Measurements from ENCODE around the gene ZNF608. TPM values are rescaled to one million over a fixed set of nuclear protein-coding genes. Genes with fewer than 3 reads are reported as not detected.
A peak's percentile ranks its signal among the peaks of the same experiment; 100 is the strongest.

The ZNF608 gene
- total and polyA plus RNA-seq, 2 donors from 2014 or later = 5.9 to 35.8 TPM

DNA sequence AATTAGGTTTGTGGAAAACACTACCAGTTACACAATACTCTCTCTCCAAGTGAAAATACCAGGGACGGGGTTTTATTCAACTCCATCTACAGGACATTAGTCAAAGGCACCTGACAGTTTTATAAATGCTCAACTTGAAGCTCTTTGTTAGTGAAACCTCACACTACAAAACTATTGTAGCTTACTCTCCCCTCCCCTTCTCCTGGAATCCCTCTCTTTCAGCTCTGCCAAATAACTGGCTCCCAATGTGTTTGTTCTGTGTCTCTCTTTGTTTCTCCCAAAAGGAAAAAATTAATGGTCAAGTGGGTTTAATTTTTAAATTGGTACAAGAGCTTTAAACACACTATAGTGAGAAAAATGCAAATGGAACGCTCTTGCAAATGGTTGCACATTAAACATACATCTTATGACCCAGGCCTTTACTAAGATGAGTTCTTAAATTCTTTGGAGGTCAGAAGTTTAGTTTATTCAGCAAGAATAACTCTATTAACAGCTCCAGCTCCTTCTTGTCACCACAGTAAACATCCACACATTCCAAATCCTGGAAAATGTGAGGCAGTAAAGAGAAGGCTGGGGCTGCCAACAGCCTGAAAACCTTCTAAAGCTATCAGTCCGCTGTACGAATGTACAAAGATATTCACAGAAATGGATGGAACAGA is 48.4 kb downstream of the ZNF608 start:
- Histone ChIP-seq H3K27ac (ENCODE audit: low read depth in 2 of 2, low read length in 2 of 2) (peak overlapping the region; percentile 10 to 29), H3K4me3 (ENCODE audit: low read length in 3 of 3) (no peak overlapping the region), H3K36me3 (ENCODE audit: control insufficient read depth in 2 of 3, insufficient read depth in 3 of 3, low read length in 3 of 3) (no peaks in the 10 kb centered on the region), H3K27me3 (ENCODE audit: control insufficient read depth, insufficient read depth, low read length) (no peaks in the 10 kb centered on the region), H3K9ac (ENCODE audit: low read length in 3 of 3) (no peak overlapping the region), H3K9me3 (ENCODE audit: control insufficient read depth in 2 of 3, insufficient read depth in 1 of 3, low read length in 3 of 3) (no peaks in the 10 kb centered on the region), H3K4me1 (ENCODE audit: control insufficient read depth in 2 of 3, insufficient read depth in 2 of 3, low read depth in 1 of 3, low read length in 3 of 3) (peaks cover 10 to 31% (median 24%) of the 10 kb centered on the region in 3 donors)
- DNase-seq (peak in 3 of 5 donors; percentile 40 to 91 (median 90)), FAIRE-seq (no peak)
- TF ChIP-seq, protein P1, sequence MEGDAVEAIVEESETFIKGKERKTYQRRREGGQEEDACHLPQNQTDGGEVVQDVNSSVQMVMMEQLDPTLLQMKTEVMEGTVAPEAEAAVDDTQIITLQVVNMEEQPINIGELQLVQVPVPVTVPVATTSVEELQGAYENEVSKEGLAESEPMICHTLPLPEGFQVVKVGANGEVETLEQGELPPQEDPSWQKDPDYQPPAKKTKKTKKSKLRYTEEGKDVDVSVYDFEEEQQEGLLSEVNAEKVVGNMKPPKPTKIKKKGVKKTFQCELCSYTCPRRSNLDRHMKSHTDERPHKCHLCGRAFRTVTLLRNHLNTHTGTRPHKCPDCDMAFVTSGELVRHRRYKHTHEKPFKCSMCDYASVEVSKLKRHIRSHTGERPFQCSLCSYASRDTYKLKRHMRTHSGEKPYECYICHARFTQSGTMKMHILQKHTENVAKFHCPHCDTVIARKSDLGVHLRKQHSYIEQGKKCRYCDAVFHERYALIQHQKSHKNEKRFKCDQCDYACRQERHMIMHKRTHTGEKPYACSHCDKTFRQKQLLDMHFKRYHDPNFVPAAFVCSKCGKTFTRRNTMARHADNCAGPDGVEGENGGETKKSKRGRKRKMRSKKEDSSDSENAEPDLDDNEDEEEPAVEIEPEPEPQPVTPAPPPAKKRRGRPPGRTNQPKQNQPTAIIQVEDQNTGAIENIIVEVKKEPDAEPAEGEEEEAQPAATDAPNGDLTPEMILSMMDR (IDR thresholded peaks at IDR 0.05; ENCODE audit: borderline replicate concordance, extremely low read depth, insufficient read depth) = no peak
- intact Hi-C loops (cut with DNase I) = no loop called here

DNA sequence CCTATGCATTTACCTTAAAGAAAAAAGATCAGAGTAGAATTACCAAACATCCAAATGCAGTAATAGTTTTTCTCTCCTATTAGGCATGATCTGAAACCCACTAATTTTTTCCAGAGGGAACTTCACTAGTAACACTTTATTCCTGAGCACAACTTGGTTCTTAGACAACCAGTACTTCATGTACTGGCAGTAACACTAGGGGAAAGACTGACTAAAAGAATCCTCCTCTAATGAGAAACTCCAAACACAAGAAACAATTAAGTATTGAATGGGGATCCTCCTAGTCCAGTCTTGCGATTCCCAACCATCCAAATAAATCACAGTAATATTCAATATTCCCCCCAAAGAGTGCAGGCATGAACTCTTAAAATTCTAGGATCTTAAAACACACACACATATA is 48.9 kb downstream of the ZNF608 start:
- Histone ChIP-seq H3K9me3 (ENCODE audit: control insufficient read depth in 2 of 3, insufficient read depth in 1 of 3, low read length in 3 of 3) (no peaks in the 10 kb centered on the region), H3K27ac (ENCODE audit: low read depth in 2 of 2, low read length in 2 of 2) (peak overlapping the region in 1 of 2 donors; percentile 29), H3K4me3 (ENCODE audit: low read length in 3 of 3) (no peak overlapping the region), H3K36me3 (ENCODE audit: control insufficient read depth in 2 of 3, insufficient read depth in 3 of 3, low read length in 3 of 3) (no peaks in the 10 kb centered on the region), H3K4me1 (ENCODE audit: control insufficient read depth in 2 of 3, insufficient read depth in 2 of 3, low read depth in 1 of 3, low read length in 3 of 3) (peaks cover 11 to 30% (median 24%) of the 10 kb centered on the region in 3 donors), H3K9ac (ENCODE audit: low read length in 3 of 3) (no peak overlapping the region), H3K27me3 (ENCODE audit: control insufficient read depth, insufficient read depth, low read length) (no peaks in the 10 kb centered on the region)
- no peak for FAIRE-seq
- DNase-seq = no peak
- TF ChIP-seq, protein P1 (IDR thresholded peaks at IDR 0.05; ENCODE audit: borderline replicate concordance, extremely low read depth, insufficient read depth) = no peak
- intact Hi-C loops (cut with DNase I) = no loop called here

DNA sequence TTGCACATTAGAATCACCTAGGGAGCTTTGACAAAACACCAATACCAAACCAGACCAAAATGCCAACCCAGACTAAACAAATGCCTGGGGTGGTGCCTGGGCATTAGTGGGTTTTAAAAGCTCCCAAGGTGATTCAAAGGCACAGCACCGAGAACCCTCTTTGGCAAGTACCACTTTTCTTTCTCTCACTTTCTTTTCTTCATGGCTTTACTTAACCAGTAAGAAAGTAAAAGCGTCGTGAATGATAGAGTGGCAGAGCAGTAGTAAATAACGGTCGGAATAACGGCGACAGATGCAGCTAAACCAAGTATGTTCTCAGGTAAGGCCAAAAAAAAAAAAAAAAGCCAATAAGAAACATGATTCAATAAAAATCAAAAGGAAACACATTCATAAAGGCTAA is 49.5 kb downstream of the ZNF608 start:
- Histone ChIP-seq H3K4me1 (ENCODE audit: control insufficient read depth in 2 of 3, insufficient read depth in 2 of 3, low read depth in 1 of 3, low read length in 3 of 3) (peaks cover 8 to 28% (median 20%) of the 10 kb centered on the region in 3 donors), H3K27ac (ENCODE audit: low read depth in 2 of 2, low read length in 2 of 2) (no peak overlapping the region), H3K9me3 (ENCODE audit: control insufficient read depth in 2 of 3, insufficient read depth in 1 of 3, low read length in 3 of 3) (no peaks in the 10 kb centered on the region), H3K9ac (ENCODE audit: low read length in 3 of 3) (no peak overlapping the region), H3K4me3 (ENCODE audit: low read length in 3 of 3) (no peak overlapping the region), H3K27me3 (ENCODE audit: control insufficient read depth, insufficient read depth, low read length) (no peaks in the 10 kb centered on the region), H3K36me3 (ENCODE audit: control insufficient read depth in 2 of 3, insufficient read depth in 3 of 3, low read length in 3 of 3) (no peaks in the 10 kb centered on the region)
- no peak for DNase-seq
- no peak for FAIRE-seq
- intact Hi-C loops (cut with DNase I) = no loop called here
- TF ChIP-seq, protein P1 (IDR thresholded peaks at IDR 0.05; ENCODE audit: borderline replicate concordance, extremely low read depth, insufficient read depth) = no peak

Measured in kidney (tissue), 14 donors.